Breast epithelium (tissue), 3 donors: ENCODE measurements around the gene GRIK3.

Experiments
- POLR2A ChIP-seq: fragments of 450-650 bp; IDR thresholded peaks from one replicate; pipeline ENCODE4 v1.6.1; 2016; ENCODE audit warnings: antibody characterized with exemption, mild to moderate bottlenecking, moderate library complexity
- POLR2AphosphoS5 ChIP-seq, 3 donors: sonication (generic); formaldehyde crosslinking; IDR thresholded peaks; one replicate each; pipeline ENCODE4 v1.6.1; 2017; ENCODE audit warnings: antibody characterized with exemption in 3 of 3
- TF ChIP-seq, protein P1 (sequence below), 3 donors: fragments of 450-650 bp; IDR thresholded peaks; one replicate each; pipeline ENCODE4 v1.5.1; 2016 to 2017; ENCODE audit warnings: antibody characterized with exemption in 3 of 3, mild to moderate bottlenecking in 3 of 3, moderate library complexity in 3 of 3

GRCh38 chr1:36764798-36765197 lies 269.5 kb downstream of the GRIK3 start:
- TF ChIP-seq, protein P1, sequence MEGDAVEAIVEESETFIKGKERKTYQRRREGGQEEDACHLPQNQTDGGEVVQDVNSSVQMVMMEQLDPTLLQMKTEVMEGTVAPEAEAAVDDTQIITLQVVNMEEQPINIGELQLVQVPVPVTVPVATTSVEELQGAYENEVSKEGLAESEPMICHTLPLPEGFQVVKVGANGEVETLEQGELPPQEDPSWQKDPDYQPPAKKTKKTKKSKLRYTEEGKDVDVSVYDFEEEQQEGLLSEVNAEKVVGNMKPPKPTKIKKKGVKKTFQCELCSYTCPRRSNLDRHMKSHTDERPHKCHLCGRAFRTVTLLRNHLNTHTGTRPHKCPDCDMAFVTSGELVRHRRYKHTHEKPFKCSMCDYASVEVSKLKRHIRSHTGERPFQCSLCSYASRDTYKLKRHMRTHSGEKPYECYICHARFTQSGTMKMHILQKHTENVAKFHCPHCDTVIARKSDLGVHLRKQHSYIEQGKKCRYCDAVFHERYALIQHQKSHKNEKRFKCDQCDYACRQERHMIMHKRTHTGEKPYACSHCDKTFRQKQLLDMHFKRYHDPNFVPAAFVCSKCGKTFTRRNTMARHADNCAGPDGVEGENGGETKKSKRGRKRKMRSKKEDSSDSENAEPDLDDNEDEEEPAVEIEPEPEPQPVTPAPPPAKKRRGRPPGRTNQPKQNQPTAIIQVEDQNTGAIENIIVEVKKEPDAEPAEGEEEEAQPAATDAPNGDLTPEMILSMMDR (IDR thresholded peaks at IDR 0.05): no peak
- no peak for TF ChIP-seq POLR2AphosphoS5 (IDR thresholded peaks at IDR 0.05)
- TF ChIP-seq POLR2A: no peak
